Smooth muscle cell (in vitro differentiated cells): ENCODE results near the gene LACTB. TPM values are rescaled to one million over a fixed set of nuclear protein-coding genes. Genes with fewer than 3 reads are reported as not detected.

Source experiments
- DNase-seq: peaks from one replicate; lab custom pipeline; 2025; ENCODE audit not compliant: unreplicated experiment; lab: John Stamatoyannopoulos, UW
- H2AFZ ChIP-seq: fragments of 200-600 bp; sonication (generic); 2 replicates; pipeline ENCODE4 v1.6.0; 2016; ENCODE audit warnings: antibody characterized with exemption, low read depth, mild to moderate bottlenecking
- H3F3A ChIP-seq: fragments of 200-600 bp; sonication (generic); 2 replicates; pipeline ENCODE4 v1.6.0; 2017; ENCODE audit warnings: antibody characterized with exemption, low read depth
- H3K27ac ChIP-seq: fragments of 200-600 bp; sonication (generic); 2 replicates; pipeline ENCODE4 v1.5.1; 2016; ENCODE audit warnings: low read depth, mild to moderate bottlenecking
- H3K27me3 ChIP-seq: fragments of 200-600 bp; sonication (generic); 2 replicates; pipeline ENCODE4 v1.6.1; 2016; ENCODE audit warnings: low read depth, mild to moderate bottlenecking
- H3K36me3 ChIP-seq: fragments of 200-600 bp; sonication (generic); 2 replicates; pipeline ENCODE4 v1.5.1; 2016; ENCODE audit warnings: low read depth
- H3K4me1 ChIP-seq: fragments of 200-600 bp; sonication (generic); 2 replicates; pipeline ENCODE4 v1.5.1; 2016; ENCODE audit warnings: low read depth
- H3K4me2 ChIP-seq: fragments of 200-600 bp; sonication (generic); 2 replicates; pipeline ENCODE4 v1.6.0; 2016; ENCODE audit warnings: mild to moderate bottlenecking
- H3K4me3 ChIP-seq: fragments of 200-600 bp; sonication (generic); 2 replicates; pipeline ENCODE4 v1.5.1; 2016; ENCODE audit warnings: mild to moderate bottlenecking
- H3K79me2 ChIP-seq: fragments of 200-600 bp; sonication (generic); 2 replicates; pipeline ENCODE4 v1.6.0; 2016; ENCODE audit warnings: low read depth, mild to moderate bottlenecking
- H3K9ac ChIP-seq: fragments of 200-600 bp; sonication (generic); 2 replicates; pipeline ENCODE4 v1.6.0; 2016; ENCODE audit warnings: low read depth
- H3K9me3 ChIP-seq: fragments of 200-600 bp; sonication (generic); replicated peaks from 2 replicates; pipeline ENCODE4 v1.5.1; 2016; ENCODE audit warnings: low read depth
- H4K20me1 ChIP-seq: fragments of 200-600 bp; sonication (generic); 2 replicates; pipeline ENCODE4 v1.6.0; 2016; ENCODE audit warnings: low read depth
- CTCF ChIP-seq: fragments of 200-600 bp; sonication (generic); IDR thresholded peaks from 2 replicates; pipeline ENCODE4 v1.5.1; 2017; ENCODE audit warnings: borderline replicate concordance, mild to moderate bottlenecking, antibody characterized with exemption; ENCODE audit not compliant: insufficient read depth, poor library complexity, severe bottlenecking
- WGBS: methylation state at CpG from one replicate; pipeline ENCODE4 v1.1.7; 2016; ENCODE audit warnings: low lambda C conversion rate; 5-methylcytosine and 5-hydroxymethylcytosine counted together
- polyA plus RNA-seq: library from polyadenylated mRNA; unstranded; fragments of >200 nt; fragmentation: Nextera tagmentation; extraction: Ambion mirVana; gene quantifications from 2 replicates; pipeline ENCODE4 v1.2.1, GENCODE V29; 2016
- total RNA-seq: library from RNA; depleted of rRNA; stranded (reverse); fragments of >200 nt; gene quantifications from 2 replicates; pipeline ENCODE4 v1.2.3, GENCODE V29; 2014

LACTB gene
- total and polyA plus RNA-seq, 2 experiments from 2014 or later = 9.0 to 12.5 TPM

- no peak overlapping the region for H2AFZ ChIP-seq
- H3K36me3 ChIP-seq = no peaks in the 10 kb centered on the region
- H3K27me3 ChIP-seq = no peaks in the 10 kb centered on the region
- H3K4me3 ChIP-seq = no peak overlapping the region
- no peak overlapping the region for H3K9ac ChIP-seq
- peak overlapping the region; percentile 72 for H3K27ac ChIP-seq
- H3F3A ChIP-seq = peaks cover 23% of the 10 kb centered on the region
- H3K9me3 ChIP-seq = no peaks in the 10 kb centered on the region
- WGBS = 29% methylated on average over 6 of the region's 6 CpGs
- peak overlapping the region; percentile 43 for H3K4me2 ChIP-seq
- DNase-seq = no peak
- H4K20me1 ChIP-seq = no peaks in the 10 kb centered on the region
- H3K4me1 ChIP-seq = peaks cover 26% of the 10 kb centered on the region
- H3K79me2 ChIP-seq = no peaks in the 10 kb centered on the region
- TF ChIP-seq CTCF = no peak
Measured at GRCh38 chr15:63089260-63090043, 32.2 kb upstream of the LACTB start.

GRCh38 chr15:63090472-63090871 lies 31.2 kb upstream of the LACTB start:
- DNase-seq = no peak
- no peaks in the 10 kb centered on the region for H3K79me2 ChIP-seq
- no peak overlapping the region for H3K9ac ChIP-seq
- H3K4me2 ChIP-seq = no peak overlapping the region
- no peaks in the 10 kb centered on the region for H3K36me3 ChIP-seq
- peak overlapping the region; percentile 72 for H3K27ac ChIP-seq
- H3K4me1 ChIP-seq = peaks cover 27% of the 10 kb centered on the region
- no peak overlapping the region for H2AFZ ChIP-seq
- no peaks in the 10 kb centered on the region for H4K20me1 ChIP-seq
- no peak for TF ChIP-seq CTCF
- H3K9me3 ChIP-seq = no peaks in the 10 kb centered on the region
- H3K4me3 ChIP-seq = no peak overlapping the region
- H3F3A ChIP-seq = peaks cover 23% of the 10 kb centered on the region
- H3K27me3 ChIP-seq = no peaks in the 10 kb centered on the region
- WGBS = 62% methylated on average over 9 of the region's 9 CpGs

GRCh38 chr15:63090887-63091286 lies 30.8 kb upstream of the LACTB start:
- Histone ChIP-seq H3K79me2 (no peaks in the 10 kb centered on the region), H3K9ac (no peak overlapping the region), H3F3A (peaks cover 22% of the 10 kb centered on the region), H3K4me1 (peaks cover 27% of the 10 kb centered on the region), H3K4me2 (no peak overlapping the region), H3K27me3 (no peaks in the 10 kb centered on the region), H3K4me3 (no peak overlapping the region), H3K27ac (no peak overlapping the region), H2AFZ (no peak overlapping the region), H4K20me1 (no peaks in the 10 kb centered on the region), H3K36me3 (no peaks in the 10 kb centered on the region), H3K9me3 (no peaks in the 10 kb centered on the region)
- no peak for TF ChIP-seq CTCF
- WGBS = 91% methylated on average over 10 of the region's 10 CpGs
- no peak for DNase-seq
